ENCODE data around the gene HSPD1. TPM values are rescaled to one million over a fixed set of nuclear protein-coding genes. Genes with fewer than 3 reads are reported as not detected.

HSPD1 gene
- total RNA-seq, 1 experiment from 2014 or later: 995 TPM

DNA sequence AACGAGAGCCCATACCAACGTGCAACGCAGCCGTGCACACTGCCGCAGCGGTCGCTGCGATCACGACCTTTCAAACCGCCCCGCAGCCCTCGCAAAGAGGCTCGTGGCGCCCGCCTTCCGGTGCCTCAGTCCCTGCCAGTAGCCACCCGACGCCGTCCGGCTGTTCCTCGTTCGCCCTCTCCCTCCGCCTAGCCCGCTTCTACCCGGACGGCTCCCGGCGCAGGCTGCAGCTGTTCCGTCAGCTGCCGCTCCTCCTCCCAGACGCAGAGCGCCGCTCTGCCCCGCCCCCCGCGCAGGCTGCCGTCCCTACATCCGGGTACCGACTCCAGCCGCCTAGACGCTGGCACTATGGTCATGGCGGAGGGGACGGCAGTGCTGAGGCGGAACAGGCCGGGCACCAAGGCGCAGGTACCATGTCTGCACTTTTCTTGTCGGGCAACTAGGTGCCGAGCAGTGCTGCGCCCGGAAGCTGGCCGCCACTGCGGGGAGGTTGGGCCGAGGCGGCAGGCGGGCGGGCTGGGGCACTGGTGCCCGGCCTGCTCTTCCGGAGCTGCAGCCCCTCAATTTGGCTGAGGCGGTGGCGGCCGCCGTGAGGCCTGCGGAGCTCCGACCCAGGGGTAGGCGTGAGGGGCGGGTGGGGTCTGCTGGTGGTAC is 16.2 kb upstream of the HSPD1 start, which contains the start of gene MOB4 (continued):
- TF ChIP-seq, protein P1, sequence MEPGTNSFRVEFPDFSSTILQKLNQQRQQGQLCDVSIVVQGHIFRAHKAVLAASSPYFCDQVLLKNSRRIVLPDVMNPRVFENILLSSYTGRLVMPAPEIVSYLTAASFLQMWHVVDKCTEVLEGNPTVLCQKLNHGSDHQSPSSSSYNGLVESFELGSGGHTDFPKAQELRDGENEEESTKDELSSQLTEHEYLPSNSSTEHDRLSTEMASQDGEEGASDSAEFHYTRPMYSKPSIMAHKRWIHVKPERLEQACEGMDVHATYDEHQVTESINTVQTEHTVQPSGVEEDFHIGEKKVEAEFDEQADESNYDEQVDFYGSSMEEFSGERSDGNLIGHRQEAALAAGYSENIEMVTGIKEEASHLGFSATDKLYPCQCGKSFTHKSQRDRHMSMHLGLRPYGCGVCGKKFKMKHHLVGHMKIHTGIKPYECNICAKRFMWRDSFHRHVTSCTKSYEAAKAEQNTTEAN (CRISPR knock-in tag; IDR thresholded peaks at IDR 0.05): peak; percentile 98
- peak; percentile 76 for TF ChIP-seq NFE2L1 (CRISPR knock-in tag; IDR thresholded peaks at IDR 0.05)
- TF ChIP-seq, protein P2, sequence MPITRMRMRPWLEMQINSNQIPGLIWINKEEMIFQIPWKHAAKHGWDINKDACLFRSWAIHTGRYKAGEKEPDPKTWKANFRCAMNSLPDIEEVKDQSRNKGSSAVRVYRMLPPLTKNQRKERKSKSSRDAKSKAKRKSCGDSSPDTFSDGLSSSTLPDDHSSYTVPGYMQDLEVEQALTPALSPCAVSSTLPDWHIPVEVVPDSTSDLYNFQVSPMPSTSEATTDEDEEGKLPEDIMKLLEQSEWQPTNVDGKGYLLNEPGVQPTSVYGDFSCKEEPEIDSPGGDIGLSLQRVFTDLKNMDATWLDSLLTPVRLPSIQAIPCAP (CRISPR knock-in tag; IDR thresholded peaks at IDR 0.05): no peak
- TF ChIP-seq RELA (CRISPR knock-in tag; IDR thresholded peaks at IDR 0.05; ENCODE audit: borderline replicate concordance): peak; percentile 92
- TF ChIP-seq, protein P3, sequence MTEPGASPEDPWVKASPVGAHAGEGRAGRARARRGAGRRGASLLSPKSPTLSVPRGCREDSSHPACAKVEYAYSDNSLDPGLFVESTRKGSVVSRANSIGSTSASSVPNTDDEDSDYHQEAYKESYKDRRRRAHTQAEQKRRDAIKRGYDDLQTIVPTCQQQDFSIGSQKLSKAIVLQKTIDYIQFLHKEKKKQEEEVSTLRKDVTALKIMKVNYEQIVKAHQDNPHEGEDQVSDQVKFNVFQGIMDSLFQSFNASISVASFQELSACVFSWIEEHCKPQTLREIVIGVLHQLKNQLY (CRISPR knock-in tag; IDR thresholded peaks at IDR 0.05): peak; percentile 94
- TF ChIP-seq, protein P4, sequence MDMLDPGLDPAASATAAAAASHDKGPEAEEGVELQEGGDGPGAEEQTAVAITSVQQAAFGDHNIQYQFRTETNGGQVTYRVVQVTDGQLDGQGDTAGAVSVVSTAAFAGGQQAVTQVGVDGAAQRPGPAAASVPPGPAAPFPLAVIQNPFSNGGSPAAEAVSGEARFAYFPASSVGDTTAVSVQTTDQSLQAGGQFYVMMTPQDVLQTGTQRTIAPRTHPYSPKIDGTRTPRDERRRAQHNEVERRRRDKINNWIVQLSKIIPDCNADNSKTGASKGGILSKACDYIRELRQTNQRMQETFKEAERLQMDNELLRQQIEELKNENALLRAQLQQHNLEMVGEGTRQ (CRISPR knock-in tag; IDR thresholded peaks at IDR 0.05): peak; percentile 69
- TF ChIP-seq, protein P5, sequence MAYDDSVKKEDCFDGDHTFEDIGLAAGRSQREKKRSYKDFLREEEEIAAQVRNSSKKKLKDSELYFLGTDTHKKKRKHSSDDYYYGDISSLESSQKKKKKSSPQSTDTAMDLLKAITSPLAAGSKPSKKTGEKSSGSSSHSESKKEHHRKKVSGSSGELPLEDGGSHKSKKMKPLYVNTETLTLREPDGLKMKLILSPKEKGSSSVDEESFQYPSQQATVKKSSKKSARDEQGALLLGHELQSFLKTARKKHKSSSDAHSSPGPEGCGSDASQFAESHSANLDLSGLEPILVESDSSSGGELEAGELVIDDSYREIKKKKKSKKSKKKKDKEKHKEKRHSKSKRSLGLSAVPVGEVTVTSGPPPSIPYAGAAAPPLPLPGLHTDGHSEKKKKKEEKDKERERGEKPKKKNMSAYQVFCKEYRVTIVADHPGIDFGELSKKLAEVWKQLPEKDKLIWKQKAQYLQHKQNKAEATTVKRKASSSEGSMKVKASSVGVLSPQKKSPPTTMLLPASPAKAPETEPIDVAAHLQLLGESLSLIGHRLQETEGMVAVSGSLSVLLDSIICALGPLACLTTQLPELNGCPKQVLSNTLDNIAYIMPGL (CRISPR knock-in tag; IDR thresholded peaks at IDR 0.05): peak; percentile 99
- peak; percentile 97 for TF ChIP-seq FOXP1 (CRISPR knock-in tag; IDR thresholded peaks at IDR 0.05; ENCODE audit: borderline replicate concordance)
- TF ChIP-seq SMAD3 (CRISPR knock-in tag; IDR thresholded peaks at IDR 0.05; ENCODE audit: borderline replicate concordance): peak; percentile 92
- TF ChIP-seq, protein P6, sequence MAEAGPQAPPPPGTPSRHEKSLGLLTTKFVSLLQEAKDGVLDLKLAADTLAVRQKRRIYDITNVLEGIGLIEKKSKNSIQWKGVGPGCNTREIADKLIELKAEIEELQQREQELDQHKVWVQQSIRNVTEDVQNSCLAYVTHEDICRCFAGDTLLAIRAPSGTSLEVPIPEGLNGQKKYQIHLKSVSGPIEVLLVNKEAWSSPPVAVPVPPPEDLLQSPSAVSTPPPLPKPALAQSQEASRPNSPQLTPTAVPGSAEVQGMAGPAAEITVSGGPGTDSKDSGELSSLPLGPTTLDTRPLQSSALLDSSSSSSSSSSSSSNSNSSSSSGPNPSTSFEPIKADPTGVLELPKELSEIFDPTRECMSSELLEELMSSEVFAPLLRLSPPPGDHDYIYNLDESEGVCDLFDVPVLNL (CRISPR knock-in tag; IDR thresholded peaks at IDR 0.05; ENCODE audit: borderline replicate concordance, low read depth): peak; percentile 16; the same call in 1 of the 2 replicates
- TF ChIP-seq, protein P7, sequence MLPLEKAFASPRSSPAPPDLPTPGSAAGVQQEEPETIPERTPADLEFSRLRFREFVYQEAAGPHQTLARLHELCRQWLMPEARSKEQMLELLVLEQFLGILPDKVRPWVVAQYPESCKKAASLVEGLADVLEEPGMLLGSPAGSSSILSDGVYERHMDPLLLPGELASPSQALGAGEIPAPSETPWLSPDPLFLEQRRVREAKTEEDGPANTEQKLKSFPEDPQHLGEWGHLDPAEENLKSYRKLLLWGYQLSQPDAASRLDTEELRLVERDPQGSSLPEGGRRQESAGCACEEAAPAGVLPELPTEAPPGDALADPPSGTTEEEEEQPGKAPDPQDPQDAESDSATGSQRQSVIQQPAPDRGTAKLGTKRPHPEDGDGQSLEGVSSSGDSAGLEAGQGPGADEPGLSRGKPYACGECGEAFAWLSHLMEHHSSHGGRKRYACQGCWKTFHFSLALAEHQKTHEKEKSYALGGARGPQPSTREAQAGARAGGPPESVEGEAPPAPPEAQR (CRISPR knock-in tag; IDR thresholded peaks at IDR 0.05): no peak
- no peak for TF ChIP-seq JAZF1 (CRISPR knock-in tag; IDR thresholded peaks at IDR 0.05)
- TF ChIP-seq, protein P8, sequence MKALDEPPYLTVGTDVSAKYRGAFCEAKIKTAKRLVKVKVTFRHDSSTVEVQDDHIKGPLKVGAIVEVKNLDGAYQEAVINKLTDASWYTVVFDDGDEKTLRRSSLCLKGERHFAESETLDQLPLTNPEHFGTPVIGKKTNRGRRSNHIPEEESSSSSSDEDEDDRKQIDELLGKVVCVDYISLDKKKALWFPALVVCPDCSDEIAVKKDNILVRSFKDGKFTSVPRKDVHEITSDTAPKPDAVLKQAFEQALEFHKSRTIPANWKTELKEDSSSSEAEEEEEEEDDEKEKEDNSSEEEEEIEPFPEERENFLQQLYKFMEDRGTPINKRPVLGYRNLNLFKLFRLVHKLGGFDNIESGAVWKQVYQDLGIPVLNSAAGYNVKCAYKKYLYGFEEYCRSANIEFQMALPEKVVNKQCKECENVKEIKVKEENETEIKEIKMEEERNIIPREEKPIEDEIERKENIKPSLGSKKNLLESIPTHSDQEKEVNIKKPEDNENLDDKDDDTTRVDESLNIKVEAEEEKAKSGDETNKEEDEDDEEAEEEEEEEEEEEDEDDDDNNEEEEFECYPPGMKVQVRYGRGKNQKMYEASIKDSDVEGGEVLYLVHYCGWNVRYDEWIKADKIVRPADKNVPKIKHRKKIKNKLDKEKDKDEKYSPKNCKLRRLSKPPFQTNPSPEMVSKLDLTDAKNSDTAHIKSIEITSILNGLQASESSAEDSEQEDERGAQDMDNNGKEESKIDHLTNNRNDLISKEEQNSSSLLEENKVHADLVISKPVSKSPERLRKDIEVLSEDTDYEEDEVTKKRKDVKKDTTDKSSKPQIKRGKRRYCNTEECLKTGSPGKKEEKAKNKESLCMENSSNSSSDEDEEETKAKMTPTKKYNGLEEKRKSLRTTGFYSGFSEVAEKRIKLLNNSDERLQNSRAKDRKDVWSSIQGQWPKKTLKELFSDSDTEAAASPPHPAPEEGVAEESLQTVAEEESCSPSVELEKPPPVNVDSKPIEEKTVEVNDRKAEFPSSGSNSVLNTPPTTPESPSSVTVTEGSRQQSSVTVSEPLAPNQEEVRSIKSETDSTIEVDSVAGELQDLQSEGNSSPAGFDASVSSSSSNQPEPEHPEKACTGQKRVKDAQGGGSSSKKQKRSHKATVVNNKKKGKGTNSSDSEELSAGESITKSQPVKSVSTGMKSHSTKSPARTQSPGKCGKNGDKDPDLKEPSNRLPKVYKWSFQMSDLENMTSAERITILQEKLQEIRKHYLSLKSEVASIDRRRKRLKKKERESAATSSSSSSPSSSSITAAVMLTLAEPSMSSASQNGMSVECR (CRISPR knock-in tag; IDR thresholded peaks at IDR 0.05; ENCODE audit: borderline replicate concordance): peak; percentile 73; the same call in 1 of the 2 replicates
- no peak for TF ChIP-seq RORB (CRISPR knock-in tag; IDR thresholded peaks at IDR 0.05)
